NCI-H2171 treated with DMSO at 0.1 percent for 48 hours (cell line): ENCODE data around the gene PCBP3.
"Not testable (repeated sequence)": the region's sequence is repeated elsewhere in the genome, so short reads cannot be mapped to it uniquely, and the experiment has no call there.

Experiments used
- DNase-seq: peaks from one replicate; lab custom pipeline; 2025; lab: John Stamatoyannopoulos, UW

Gene PCBP3

DNA sequence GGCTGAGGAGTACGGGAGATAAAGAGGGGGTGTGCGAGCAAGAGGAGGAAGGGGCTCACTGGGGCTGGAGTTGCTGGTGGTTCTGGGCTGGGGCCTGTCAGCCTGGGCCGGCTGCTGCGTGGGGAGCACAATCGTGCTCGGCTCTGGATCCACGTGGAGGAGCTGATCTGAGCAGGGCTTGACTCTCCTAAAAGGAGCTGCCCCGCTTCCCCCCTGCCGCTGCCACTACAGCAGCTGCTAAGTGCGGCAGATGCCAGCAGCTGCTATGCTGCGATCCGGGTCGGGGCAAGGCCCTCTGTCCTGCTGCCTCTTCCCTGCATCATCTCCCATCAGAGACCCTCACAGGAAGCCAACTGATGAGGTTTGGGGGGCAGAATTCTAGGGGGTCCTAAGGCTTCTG is 165.9 kb downstream of the PCBP3 start:
- no peak for DNase-seq

DNA sequence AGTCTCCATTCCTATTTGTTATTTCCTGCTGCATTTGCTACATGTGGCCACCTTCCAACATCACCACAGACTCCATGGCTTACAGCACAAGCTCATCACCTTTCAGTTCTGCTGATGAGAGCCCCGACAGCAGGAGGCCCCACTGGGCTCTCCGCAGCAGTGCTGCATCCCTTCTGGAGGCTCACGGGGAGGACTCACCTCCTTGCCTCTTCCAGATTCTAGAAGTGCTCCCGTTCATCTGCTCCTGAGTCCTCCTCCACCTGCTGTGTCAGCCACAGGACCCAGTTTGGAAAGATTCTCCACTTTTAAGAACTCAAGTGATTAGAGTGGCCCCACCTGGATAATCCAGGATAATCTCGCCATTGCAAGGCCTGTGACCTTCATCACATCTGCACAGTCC is 167.6 kb downstream of the PCBP3 start:
- DNase-seq = no peak

DNA sequence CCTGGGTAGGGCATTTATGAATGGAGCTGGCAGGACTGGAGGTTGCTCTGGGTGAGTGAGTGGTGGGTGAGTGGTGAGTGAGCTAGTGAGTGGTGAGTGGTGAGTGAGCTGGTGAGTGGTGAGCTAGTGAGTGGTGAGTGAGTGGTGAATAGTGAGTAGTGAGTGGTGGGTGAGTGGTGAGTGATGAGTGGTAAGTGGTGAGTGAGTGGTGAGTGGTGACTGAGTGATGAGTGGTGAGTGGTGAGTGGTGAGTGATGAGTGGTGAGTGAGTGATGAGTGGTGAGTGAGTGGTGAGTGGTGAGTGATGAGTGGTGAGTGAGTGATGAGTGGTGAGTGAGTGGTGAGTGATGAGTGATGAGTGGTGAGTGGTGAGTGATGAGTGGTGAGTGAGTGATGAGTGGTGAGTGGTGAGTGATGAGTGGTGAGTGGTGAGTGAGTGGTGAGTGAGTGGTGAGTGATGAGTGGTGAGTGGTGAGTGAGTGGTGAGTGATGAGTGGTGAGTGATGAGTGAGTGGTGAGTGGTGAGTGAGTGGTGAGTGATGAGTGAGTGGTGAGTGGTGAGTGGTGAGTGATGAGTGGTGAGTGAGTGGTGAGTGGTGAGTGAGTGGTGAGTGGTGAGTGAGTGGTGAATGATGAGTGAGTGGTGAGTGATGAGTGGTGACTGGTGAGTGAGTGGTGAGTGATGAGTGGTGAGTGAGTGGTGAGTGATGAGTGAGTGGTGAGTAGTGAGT is 170.8 kb downstream of the PCBP3 start:
- DNase-seq = not testable (repeated sequence)

DNA sequence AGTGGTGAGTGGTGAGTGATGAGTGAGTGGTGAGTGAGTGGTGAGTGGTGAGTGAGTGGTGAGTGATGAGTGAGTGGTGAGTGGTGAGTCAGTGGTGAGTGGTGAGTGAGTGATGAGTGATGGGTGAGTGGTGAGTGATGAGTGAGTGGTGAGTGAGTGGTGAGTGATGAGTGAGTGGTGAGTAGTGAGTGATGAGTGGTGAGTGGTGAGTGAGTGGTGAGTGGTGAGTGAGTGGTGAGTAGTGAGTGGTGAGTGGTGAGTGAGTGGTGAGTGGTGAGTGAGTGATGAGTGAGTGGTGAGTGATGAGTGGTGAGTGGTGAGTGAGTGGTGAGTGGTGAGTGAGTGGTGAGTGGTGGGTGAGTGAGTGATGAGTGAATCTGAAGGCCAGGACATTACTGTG is 172.3 kb downstream of the PCBP3 start:
- not testable (repeated sequence) for DNase-seq

DNA sequence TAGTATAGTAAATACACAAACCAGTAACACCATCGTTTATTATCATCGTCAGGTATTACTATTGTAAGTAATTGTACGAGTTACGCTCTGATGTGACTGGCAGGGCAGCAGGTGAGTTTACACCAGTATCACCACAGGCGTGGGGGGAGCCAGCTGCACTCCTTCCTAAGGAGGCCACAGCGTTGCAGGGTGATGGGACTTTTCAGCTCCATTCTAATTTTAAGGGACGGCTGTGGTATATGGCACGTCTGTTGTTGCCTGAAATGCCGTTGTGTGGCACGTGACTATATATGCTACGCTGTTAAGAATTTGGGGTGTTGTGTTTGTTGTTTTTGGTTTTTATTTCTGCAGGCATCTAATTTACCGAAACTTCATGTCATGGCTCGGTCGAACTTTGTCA is 173.3 kb downstream of the PCBP3 start:
- DNase-seq = no peak

DNA sequence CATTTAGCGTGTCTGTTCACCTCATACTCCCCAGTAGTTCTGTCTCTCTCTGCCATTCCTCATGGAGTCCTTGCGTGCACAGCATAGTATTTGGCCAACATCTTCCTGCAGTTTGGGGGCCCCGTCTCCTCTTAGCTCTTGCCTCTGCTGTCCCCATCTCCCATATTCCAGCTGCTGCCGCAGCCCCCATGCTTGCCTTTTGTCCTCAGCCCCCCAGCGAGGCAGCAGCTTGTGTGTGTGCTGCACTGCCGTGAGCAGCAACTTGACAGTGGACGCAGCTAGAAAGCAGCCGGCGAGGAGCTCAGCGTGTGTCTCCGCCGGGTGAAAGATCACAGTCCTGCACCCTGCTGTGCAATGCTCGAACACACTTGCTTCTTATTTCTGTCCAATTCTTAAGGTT is 173.8 kb downstream of the PCBP3 start:
- no peak for DNase-seq

DNA sequence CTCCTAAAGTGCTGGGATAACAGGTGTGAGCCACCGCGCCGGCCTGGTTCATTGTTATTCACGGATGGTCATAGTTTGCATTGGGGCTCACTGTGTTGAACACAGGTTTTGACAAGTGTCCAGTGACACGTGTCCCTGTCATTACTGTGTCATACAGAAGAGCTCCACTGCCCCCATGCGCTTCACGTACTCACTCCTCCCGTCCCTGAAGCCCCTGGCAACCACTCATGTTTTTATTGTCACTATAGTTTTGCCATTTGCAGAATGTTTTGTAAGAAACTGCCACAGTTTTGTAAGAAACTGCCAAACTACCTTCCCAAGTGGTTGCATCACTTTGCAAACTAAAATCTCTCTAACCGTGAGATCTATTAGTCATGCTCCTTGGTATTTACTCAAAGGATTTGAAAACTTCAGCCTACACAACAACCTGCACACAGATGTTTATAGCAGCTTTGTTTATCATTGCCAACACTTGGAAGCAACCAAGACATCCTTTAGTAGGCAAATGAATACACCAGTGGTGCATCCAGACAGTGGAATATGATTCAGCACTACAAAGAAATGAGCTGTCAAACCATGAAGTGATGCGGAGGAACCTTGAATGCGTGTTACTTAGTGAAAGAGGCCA is 174.9 kb downstream of the PCBP3 start:
- DNase-seq = no peak

DNA sequence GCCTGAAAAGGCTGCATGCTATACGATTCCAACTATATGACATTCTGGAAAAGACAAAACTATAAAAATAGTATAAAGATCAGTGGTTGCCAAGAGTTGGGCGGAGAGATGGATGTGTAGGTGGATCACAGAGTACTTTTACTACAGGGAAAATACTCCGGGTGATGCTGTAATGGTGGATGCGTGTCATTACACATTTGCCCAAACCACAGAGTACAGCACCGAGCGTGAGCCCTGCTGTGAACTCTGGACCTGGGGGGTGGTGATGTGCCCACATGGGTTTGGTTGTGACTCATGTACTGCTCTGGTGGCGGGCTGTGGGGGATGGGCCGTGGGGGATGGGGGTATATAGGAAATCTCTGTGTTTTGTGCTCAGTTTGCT is 175.4 kb downstream of the PCBP3 start:
- DNase-seq = no peak

DNA sequence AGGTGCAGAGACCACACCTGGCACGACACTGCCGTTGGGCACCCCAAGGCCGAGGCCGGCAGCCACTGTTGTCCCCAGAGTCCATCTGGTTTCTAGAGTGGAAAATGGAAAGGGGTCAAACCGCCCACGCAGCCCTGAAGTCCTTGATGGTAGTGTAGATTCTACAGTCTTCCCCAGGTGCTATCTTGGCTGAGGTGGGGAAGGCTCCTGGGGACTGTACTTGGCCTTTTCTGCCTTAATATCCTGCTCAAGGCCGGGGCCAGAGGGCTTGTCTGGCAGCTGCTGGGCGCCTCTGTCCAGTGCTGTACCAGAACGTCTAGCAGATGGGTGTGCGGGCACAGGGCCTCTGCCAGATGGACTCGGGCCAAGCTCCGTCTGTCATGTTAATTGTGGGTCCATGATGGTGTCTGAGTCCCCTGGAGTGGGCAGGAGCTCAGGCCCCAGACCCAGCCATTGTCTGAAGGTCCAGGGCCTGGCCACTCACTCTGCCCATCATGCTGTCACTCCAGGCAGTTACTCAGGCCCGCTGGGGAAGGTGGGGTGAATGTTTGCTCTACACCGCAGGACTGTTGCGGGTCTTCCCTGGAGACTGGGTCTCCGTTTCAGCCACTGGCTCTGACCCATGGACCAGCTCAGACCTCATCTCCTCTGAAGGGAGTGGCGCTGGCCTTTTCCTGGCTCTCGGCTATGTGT is 176.1 kb downstream of the PCBP3 start:
- DNase-seq = no peak

DNA sequence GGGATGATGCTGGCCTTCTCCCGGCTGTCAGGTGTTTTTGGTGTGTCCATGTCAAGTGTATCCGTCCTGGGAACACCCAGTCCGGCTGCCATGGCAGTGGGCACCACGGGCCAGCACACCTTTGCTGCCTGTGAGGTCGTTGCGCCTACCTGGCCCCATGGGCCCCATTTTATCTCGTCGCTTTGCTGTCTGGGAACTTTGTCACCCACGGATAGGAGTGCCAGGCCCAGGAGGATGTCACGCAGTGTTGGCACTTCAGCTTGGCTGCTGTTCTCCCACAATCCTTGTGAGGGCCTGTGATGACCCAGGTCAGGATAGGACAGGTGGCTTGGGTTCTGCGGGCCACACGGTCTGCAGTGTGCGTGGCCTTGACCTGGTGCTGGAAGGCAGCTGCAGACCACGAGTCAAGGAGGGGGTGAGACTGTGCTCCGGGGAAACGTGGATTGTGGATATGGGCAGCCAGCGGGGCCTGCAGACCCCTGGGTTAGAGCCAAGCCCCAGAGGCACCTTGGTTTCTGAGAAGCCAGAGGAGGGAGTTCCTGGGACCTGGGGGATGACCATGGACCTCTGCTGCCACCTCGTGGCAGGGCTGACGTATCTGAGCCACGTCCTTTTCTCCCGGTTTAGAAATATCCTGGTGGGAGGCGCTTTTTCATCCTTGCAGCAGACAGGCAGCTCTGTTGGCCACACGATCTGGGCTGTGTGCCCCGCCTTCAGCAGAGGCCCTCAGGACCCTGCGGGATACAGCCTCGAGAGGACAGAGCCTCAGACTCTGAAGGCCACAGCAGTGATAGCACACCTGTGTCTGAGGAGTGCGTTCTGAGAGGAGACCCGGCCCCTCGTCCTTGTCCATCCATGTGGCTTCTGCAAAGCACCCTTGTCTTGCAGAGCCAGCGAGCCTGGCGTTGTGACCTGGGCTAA is 176.9 kb downstream of the PCBP3 start:
- DNase-seq = peak; percentile 86

DNA sequence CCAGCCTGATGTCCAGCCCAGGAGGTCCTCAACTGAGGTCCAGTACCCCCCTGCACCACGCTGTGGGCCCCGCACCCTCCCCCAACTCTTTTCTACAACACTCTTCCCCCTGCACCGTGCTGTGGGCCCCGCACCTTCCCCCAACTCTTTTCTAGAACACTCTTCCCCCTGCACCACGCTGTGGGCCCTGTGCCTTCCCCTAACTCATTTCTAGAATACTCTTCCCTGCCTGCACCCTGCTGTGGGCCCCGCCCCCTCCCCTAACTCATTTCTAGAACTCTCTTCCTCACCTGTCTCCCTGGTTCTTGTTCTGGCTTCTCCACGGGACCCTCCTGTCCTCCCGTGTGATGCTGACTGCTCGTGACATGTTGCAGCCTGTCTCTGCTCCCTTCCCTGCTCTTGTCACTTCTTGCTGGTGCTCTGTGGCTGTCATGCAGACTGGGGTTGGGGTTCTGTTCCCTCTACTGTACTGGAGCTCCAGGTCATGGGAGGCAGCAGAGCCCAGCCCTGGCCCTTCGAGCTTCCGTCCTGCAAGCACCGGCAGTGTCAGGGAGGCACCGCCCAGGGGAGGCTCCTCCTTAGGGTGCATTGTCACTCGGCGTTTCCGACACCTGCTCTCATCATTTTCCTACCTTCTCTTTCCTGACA is 177.9 kb downstream of the PCBP3 start:
- DNase-seq = no peak

DNA sequence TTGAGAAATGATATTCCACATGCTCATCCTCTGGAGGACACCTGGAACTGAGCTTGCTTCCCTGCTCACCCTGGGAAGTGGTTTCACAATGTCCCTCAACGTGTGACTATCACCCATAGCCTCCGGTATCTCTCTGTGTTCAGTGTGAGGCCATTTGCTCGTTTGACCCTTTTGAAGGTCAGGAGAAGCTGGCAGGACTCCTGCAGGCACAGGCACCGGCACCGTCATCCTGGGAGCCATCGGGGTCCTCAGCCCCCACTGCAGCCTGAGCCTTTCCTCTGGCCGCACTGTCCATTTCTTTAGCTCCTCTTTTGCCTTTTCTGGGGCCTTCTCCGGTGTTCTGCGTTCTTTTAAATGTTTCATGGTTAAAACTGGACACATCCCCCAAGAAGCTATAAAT is 178.5 kb downstream of the PCBP3 start:
- no peak for DNase-seq

DNA sequence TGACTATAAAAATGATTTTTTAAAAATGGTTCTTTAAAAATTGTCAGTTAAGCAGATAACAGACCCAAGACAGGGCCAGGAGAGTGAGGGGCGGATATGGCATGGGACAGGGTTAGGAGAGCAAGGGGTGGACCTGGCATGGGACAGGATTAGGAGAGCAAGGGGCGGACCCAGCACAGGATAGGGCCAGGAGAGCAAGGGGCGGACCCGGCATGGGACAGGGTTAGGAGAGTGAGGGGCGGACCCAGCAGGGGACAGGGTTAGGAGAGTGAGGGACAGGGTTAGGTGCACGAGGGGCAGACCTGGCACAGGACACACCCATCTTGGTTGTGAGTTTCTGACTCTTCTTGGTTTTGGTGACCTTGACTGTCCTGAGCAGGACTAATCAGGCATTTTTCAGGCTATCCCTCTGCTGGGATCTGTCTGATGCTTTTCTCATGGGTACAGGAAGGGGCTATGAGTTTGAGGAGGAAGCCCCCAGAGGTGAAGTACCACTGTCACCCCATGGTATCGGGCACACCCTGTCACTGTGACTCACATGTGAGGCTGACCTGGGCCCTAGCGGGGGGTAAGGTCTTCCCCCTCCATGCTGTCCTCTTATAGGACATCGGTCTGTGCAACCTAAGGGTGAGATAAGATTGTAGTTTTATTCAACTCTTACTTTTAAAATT is 179.0 kb downstream of the PCBP3 start:
- DNase-seq = no peak

DNA sequence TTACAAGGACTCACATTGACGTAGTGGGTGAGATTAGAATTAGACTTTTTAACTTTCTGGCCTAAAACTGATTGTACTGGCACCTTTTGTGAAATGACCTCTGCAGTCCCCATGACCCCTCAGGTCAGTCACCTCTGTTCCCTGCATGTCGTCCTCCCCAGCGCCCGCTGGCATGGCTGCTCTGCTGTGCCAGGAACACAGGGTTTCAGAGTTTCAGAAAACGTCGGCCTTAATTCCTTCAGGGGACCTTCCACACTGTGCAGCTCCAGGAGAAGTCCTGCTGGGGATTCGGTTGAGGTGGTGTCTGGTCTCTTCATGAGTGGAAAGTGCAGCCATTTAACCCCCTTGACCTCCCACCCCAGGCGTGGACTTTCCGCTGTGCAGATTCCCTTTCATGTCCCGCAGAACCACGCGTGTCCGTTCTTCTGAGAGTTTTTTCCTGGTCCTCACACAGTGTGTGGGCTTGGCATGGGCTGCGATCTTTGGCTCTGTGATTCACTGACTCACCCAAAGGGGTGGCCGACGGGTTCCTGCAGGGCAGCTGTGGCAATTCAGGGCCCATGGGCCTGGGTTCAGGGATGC is 179.7 kb downstream of the PCBP3 start:
- DNase-seq = no peak

DNA sequence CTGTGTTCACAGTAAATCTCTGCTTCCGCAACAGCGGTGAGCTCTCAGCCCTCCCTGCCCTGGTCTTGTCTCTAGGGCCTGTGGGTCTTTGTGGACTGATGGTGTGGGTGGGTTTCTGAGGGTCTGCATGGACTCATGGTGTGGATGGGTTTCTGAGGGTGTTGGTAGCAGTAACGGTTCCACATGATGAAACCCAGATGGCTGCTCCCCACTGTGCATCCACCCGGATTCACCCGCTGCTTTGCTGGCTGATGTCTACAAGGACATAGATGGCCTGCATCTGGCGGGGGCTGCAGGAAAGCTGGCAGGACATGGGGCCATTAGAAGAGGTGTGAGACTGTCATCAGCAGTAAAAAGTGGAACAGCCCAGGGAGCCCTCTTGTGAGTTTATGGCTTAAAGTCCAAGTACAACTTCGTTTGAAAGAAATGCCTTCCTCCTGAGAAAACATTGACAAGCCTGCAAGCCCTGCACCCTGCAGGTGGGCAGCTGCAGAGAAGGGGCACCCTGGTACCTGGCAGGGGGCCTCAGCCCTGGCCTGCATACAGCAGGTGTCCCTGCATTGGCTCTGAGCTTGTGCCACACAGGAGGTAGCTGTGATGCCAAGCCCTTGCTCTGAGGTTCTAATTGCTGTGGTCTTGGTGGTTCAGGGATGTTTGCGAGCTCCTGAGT is 181.2 kb downstream of the PCBP3 start:
- no peak for DNase-seq

DNA sequence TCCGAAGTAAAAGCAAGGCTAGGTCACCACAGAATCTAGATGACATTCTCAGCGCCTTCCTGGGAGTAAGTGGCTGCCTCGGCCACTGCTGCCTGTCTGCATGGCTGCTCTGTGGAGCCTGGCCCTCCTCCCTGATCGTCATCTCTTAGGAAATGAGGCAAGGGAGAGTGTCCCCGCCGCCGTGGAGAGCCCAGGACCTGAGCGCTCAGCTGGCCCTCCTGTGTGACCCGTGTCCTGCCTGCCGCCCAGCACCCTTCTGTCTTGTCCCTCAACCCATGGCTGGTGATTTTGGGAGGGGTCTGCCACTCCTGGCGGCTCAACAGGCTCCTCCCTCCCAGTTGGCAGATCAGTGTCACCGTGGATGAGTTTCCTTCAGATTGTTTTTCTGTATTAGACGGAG is 181.7 kb downstream of the PCBP3 start:
- no peak for DNase-seq

DNA sequence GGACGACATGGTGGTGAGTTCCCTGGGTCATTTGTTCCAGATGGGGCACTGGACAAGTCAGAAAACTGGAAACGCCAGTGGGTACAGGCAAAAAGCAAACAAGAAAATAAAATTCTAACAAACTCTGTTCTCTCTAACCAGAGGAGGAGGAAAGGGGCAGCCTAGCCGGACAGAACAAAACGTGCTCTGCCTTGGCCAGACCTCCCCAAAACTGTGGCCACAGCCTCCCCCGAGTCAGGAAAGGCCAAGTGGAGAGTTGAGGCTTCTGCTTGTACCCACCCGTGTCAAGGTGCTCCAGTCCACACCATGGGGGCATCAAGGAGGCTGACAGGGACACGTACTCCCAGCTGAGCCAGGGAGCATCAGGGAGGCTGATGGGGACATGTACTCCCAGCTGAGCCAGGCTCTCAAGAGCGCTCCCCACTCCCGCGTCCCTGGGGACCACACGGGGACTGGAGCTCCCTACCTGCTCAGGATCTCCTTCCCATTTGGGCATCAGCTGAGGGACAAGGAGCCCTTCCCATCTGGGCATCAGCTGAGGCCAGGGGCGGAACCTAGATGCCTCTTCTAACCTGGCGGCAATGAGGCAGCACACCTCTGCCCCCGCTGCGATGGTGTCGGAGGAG is 183.3 kb downstream of the PCBP3 start:
- no peak for DNase-seq

DNA sequence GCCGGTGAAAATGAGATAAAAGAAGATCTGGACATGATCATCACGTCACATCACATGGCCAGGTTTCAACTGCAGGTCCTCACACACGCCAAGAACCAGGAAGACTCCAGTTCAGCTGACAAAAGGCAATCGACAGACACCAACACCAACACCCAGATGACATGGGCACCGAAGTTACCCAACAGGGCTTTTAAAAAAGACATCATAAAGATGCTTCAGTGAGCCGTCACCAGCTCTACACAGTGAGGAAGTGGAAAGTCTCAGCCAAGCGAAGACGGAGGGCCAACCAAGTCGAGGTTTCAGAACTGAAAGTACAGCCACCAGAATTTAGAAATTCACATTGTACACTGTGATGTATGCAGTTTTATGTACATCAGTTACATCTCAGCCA is 183.8 kb downstream of the PCBP3 start:
- no peak for DNase-seq

DNA sequence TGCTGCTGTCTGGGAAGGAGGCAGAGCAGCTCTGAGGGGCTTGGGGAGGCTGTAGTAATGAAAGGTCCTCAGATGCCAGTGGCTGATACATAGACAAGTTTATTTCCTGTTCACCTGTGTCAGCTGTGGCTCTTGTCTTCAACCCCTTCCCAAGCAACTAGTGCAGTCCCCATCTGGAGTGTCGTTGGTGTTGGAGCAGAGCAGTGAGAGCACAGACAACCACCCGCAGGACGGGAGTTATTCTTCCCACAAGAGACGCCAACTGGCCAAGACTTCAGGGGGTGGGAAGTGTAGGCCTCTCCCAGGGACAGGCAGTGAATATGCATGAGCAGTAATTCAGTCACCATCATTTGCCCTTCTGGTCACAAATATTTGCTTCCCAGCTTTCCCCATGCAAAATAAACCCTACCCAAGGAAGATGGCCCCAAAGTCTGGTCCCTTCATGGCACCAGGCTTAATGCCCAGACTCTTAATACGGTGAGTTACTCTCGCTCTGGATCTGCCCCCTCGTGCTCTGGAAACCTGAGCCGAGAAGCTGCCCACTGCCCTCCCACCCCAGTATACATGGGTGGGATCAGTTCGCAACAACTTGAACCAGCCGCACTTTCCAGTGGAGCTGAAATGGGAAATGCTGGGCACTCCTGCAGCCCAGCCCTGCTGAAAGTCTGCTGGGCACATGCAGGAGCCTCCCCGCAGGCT is 184.5 kb downstream of the PCBP3 start:
- DNase-seq = no peak
